CD4-positive, alpha-beta T cell (primary cell): ENCODE data around the gene TSHZ1. TPM values are rescaled to one million over a fixed set of nuclear protein-coding genes. Genes with fewer than 3 reads are reported as not detected.

Source experiments
- ATAC-seq: fragments of 200-7000 bp; cut with Tn5 transposase; one replicate; pipeline ENCODE4 v1.10.0; 2022; ENCODE audit warnings: mild to moderate bottlenecking; ENCODE audit not compliant: poor library complexity
- CTCF ChIA-PET: fragments of 350-600 bp; sonication (Branson Sonifier 250); formaldehyde crosslinking; loops from one replicate; lab custom pipeline; 2021; ENCODE audit warnings: antibody characterized with exemption, inconsistent platforms; lab: Charles Lee
- POLR2A ChIA-PET: fragments of 350-600 bp; sonication (Branson Sonifier 250); formaldehyde crosslinking; loops from one replicate; lab custom pipeline; 2021; ENCODE audit warnings: antibody characterized with exemption, inconsistent platforms; lab: Charles Lee
- DNase-seq, 14 experiments: peaks; one replicate each; pipeline ENCODE4 v3.0.0-alpha.2; 2013 to 2020; ENCODE audit warnings: mixed read lengths in 2 of 14
- H3K27ac ChIP-seq, 2 donors: one replicate each; pipeline versions ENCODE4 v1.5.1 to v1.7.0; 2013; ENCODE audit warnings: low read length in 2 of 2, low read depth in 1 of 2, mild to moderate bottlenecking in 1 of 2
- H3K27me3 ChIP-seq, 2 experiments: 1 replicate in 1 of 2; 2 replicates in 1 of 2; pipeline versions ENCODE4 v1.6.1 to v1.7.0; 2013; ENCODE audit warnings: low read length in 2 of 2, control low read depth in 1 of 2, mild to moderate bottlenecking in 1 of 2, moderate library complexity in 1 of 2; ENCODE audit not compliant: insufficient read depth in 2 of 2, control insufficient read depth in 1 of 2
- H3K36me3 ChIP-seq: one replicate; pipeline ENCODE4 v1.6.1; 2013; ENCODE audit warnings: low read length, control low read depth; ENCODE audit not compliant: insufficient read depth
- H3K4me1 ChIP-seq: one replicate; pipeline ENCODE4 v1.6.1; 2013; ENCODE audit warnings: low read length, control low read depth; ENCODE audit not compliant: insufficient read depth
- H3K4me3 ChIP-seq: one replicate; pipeline ENCODE4 v1.5.1; 2013; ENCODE audit warnings: mild to moderate bottlenecking, low read length, moderate library complexity
- H3K9me3 ChIP-seq, 2 experiments: 1 replicate in 1 of 2; 2 replicates in 1 of 2; pipeline versions ENCODE4 v1.6.1 to v1.7.0; 2013; ENCODE audit warnings: low read length in 2 of 2, mild to moderate bottlenecking in 2 of 2, control low read depth in 1 of 2, moderate library complexity in 1 of 2; ENCODE audit not compliant: control insufficient read depth in 1 of 2, insufficient read depth in 1 of 2
- H3K27ac Mint-ChIP-seq: one replicate; pipeline ENCODE4 v1.8.0; 2020; ENCODE audit warnings: mixed read lengths
- H3K27me3 Mint-ChIP-seq: one replicate; pipeline ENCODE4 v1.8.0; 2021; ENCODE audit warnings: mixed read lengths
- H3K36me3 Mint-ChIP-seq: one replicate; pipeline ENCODE4 v1.8.0; 2021; ENCODE audit warnings: low read depth, mixed read lengths
- H3K4me1 Mint-ChIP-seq: one replicate; pipeline ENCODE4 v1.8.0; 2021; ENCODE audit warnings: low read depth, mixed read lengths
- H3K4me3 Mint-ChIP-seq: one replicate; pipeline ENCODE4 v1.8.0; 2020; ENCODE audit warnings: mild to moderate bottlenecking, mixed read lengths
- H3K9me3 Mint-ChIP-seq: one replicate; pipeline ENCODE4 v1.8.0; 2020; ENCODE audit warnings: mixed read lengths
- CTCF ChIP-seq: fragments of 200-600 bp; IDR thresholded peaks from one replicate; pipeline ENCODE4 v1.8.0; 2022; ENCODE audit warnings: antibody characterized with exemption, mild to moderate bottlenecking
- intact Hi-C, 2 experiments: fragments of 100-400 bp; cut with DNase I in 1 of 2; cut with micrococcal nuclease in 1 of 2; formaldehyde crosslinking; loops; one replicate each; pipeline versions ENCODE4 v1.15.1 to v1.9.0; 2023 to 2025; cut with DNase I, micrococcal nuclease
- total RNA-seq, 174 experiments: library from RNA in 2 of 174; stranded (reverse) in 2 of 174; gene quantifications; one replicate each; pipeline ENCODE4 v1.2.3 and lab custom pipeline; 2021 to 2026

The TSHZ1 gene
- total RNA-seq, 2 experiments from 2014 or later: 19.9 to 21.5 TPM

DNA sequence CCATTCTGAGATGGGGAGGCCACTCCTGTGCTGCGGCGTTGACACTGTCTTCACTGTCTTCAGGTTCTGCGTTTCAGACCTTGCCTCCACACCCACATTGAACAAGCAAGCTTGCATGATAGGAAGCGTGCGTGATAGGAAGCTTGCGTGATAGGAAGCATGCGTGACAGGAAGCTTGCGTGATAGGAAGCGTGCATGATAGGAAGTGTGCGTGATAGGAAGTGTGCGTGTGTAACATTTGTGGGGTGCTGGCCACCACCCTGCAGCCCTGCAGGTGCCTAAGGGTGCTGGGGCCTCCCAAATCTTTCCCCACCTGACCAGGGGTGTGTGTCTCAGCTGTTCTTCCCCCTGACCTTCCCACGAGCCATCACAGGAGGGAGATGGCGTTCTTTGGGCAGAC, 25.3 kb downstream of the TSHZ1 start:
- Mint-ChIP-seq H3K27me3 (no peaks in the 10 kb centered on the region), H3K4me3 (no peak overlapping the region), H3K4me1 (peaks cover 50% of the 10 kb centered on the region), H3K27ac (no peak overlapping the region), H3K36me3 (no peaks in the 10 kb centered on the region), H3K9me3 (no peaks in the 10 kb centered on the region)
- H3K27ac ChIP-seq: no peak overlapping the region
- ATAC-seq: no peak
- H3K27me3 ChIP-seq: no peaks in the 10 kb centered on the region
- no peak for TF ChIP-seq CTCF
- H3K4me1 ChIP-seq: peaks cover 9% of the 10 kb centered on the region
- no peak overlapping the region for H3K4me3 ChIP-seq
- H3K36me3 ChIP-seq: peaks cover 6% of the 10 kb centered on the region
- CTCF ChIA-PET: no interaction called here
- intact Hi-C loops: no loop called here
- POLR2A ChIA-PET: interaction anchor here (2.7 kb wide), 1 partner anchor 20 kb away, joined by 9 read pairs; no protein-coding TSS in a partner anchor
- peak in 1 of 14 experiments; percentile 31 for DNase-seq
- peaks cover 0 to 5% of the 10 kb centered on the region in 2 experiments for H3K9me3 ChIP-seq

DNA sequence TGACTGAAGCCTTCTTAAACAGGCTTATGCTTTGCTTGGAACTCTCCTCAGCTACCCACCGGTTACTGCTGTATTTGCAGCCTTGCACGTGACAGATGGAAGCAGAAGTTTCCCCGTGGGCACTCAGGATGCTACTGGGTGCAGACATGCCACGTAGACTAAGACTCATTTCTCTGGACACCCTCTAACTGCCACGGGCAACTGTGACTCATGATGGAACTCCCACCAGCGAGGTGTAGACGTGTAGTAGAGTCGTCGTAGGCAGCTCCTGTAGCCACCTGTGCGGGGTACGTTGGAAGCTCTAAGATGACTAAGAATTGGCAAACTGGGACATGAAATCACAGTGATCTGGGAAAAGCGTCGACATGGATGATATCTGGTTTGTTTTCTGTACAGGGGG, 27.5 kb downstream of the TSHZ1 start:
- Histone ChIP-seq H3K9me3 (peaks cover 0 to 12% of the 10 kb centered on the region in 2 experiments), H3K4me1 (peaks cover 13% of the 10 kb centered on the region), H3K27me3 (no peaks in the 10 kb centered on the region), H3K27ac (no peak overlapping the region), H3K36me3 (peaks cover 6% of the 10 kb centered on the region), H3K4me3 (no peak overlapping the region)
- Mint-ChIP-seq H3K9me3 (no peaks in the 10 kb centered on the region), H3K4me1 (peaks cover 68% of the 10 kb centered on the region), H3K27ac (no peak overlapping the region), H3K36me3 (no peaks in the 10 kb centered on the region), H3K4me3 (no peak overlapping the region), H3K27me3 (no peaks in the 10 kb centered on the region)
- POLR2A ChIA-PET: no interaction called here
- CTCF ChIA-PET: no interaction called here
- TF ChIP-seq CTCF: no peak
- intact Hi-C loops: no loop called here
- DNase-seq: no peak
- ATAC-seq: no peak

DNA sequence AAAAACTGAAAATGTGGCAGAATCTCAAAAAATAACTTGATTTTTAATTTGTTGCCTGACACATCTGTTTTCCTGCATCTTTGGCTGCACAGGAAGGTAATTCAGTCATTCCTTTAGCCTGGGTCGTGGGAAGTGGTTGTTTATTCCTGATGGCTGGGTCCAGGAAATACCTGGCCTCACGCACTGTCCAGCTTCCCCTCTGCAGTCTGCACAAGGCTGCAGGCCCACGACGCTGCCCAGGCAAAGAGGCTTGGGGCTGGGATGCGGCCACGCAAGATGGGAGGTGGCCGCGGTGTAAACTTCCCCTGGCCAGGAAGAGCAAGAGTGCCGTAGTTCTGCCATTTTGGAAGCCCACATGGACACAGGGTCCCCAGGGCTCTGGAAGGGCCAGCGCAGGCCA, 28.2 kb downstream of the TSHZ1 start:
- Mint-ChIP-seq H3K27ac (no peak overlapping the region), H3K9me3 (no peaks in the 10 kb centered on the region), H3K27me3 (no peaks in the 10 kb centered on the region), H3K4me3 (no peak overlapping the region), H3K36me3 (no peaks in the 10 kb centered on the region), H3K4me1 (peaks cover 68% of the 10 kb centered on the region)
- no peak for TF ChIP-seq CTCF
- Histone ChIP-seq H3K4me1 (peaks cover 15% of the 10 kb centered on the region), H3K27me3 (no peaks in the 10 kb centered on the region), H3K36me3 (peaks cover 6% of the 10 kb centered on the region), H3K27ac (no peak overlapping the region), H3K9me3 (peaks cover 0 to 12% of the 10 kb centered on the region in 2 experiments), H3K4me3 (no peak overlapping the region)
- DNase-seq (no peak), ATAC-seq (no peak)
- intact Hi-C loops: no loop called here
- ChIA-PET CTCF (no interaction called here), POLR2A (no interaction called here)
